Heart left ventricle (tissue), 16 donors: ENCODE measurements around the gene ANXA4. TPM values are rescaled to one million over a fixed set of nuclear protein-coding genes. Genes with fewer than 3 reads are reported as not detected.

Experiments
- ATAC-seq, 4 donors: fragments of 200-7000 bp; cut with Tn5 transposase; one replicate each; pipeline ENCODE4 v1.9.1; 2020 to 2022; ENCODE audit warnings: moderate library complexity in 4 of 4, mild to moderate bottlenecking in 3 of 4, moderate number of reproducible peaks in 1 of 4
- DNase-seq, 5 donors: peaks; one replicate each; pipeline ENCODE4 v3.0.0-alpha.2; 2020
- H3K27ac ChIP-seq, 12 donors: fragments of 200-600 bp; sonication (generic) in 4 of 12; one replicate each; pipeline versions ENCODE4 v1.5.0 to v1.8.0; 2016 to 2022; ENCODE audit warnings: mild to moderate bottlenecking in 2 of 12
- H3K27me3 ChIP-seq, 9 donors: fragments of 200-600 bp; sonication (generic) in 2 of 9; one replicate each; pipeline versions ENCODE4 v1.5.1 to v1.8.0; 2016 to 2022; ENCODE audit warnings: mild to moderate bottlenecking in 3 of 9
- H3K36me3 ChIP-seq, 9 donors: fragments of 200-600 bp; sonication (generic) in 2 of 9; one replicate each; pipeline versions ENCODE4 v1.5.0 to v1.8.0; 2018 to 2022; ENCODE audit warnings: mild to moderate bottlenecking in 2 of 9
- H3K4me1 ChIP-seq, 12 donors: fragments of 200-600 bp; sonication (generic) in 4 of 12; one replicate each; pipeline versions ENCODE4 v1.5.0 to v1.8.0; 2016 to 2022; ENCODE audit warnings: mild to moderate bottlenecking in 3 of 12
- H3K4me3 ChIP-seq, 12 donors: fragments of 200-600 bp; sonication (generic) in 4 of 12; one replicate each; pipeline versions ENCODE4 v1.5.0 to v1.8.0; 2017 to 2022; ENCODE audit warnings: mild to moderate bottlenecking in 9 of 12, moderate library complexity in 4 of 12
- H3K9me3 ChIP-seq, 12 donors: fragments of 200-600 bp; sonication (generic) in 4 of 12; one replicate each; pipeline versions ENCODE4 v1.5.0 to v1.8.0; 2016 to 2022; ENCODE audit warnings: mild to moderate bottlenecking in 1 of 12
- CTCF ChIP-seq, 12 donors: fragments of 200-600 bp; sonication (generic) in 4 of 12; IDR thresholded peaks; one replicate each; pipeline versions ENCODE4 v1.5.0 to v1.8.0; 2018 to 2022; ENCODE audit warnings: antibody characterized with exemption in 12 of 12, mild to moderate bottlenecking in 5 of 12
- POLR2A ChIP-seq, 2 donors: fragments of 450-650 bp; IDR thresholded peaks; one replicate each; pipeline ENCODE4 v1.6.1; 2017; ENCODE audit warnings: antibody characterized with exemption in 2 of 2, mild to moderate bottlenecking in 2 of 2, moderate library complexity in 2 of 2
- WGBS, 4 donors: extraction: QIAGEN DNeasy Blood & Tissue Kit in 2 of 4; methylation state at CpG; one replicate each; pipeline versions ENCODE4 v1.1.5 to v1.1.7; 2013 to 2018; 5-methylcytosine and 5-hydroxymethylcytosine counted together
- intact Hi-C, 10 donors: fragments of 100-400 bp; cut with DNase I; formaldehyde crosslinking; loops; one replicate each; pipeline versions ENCODE4 v1.11.1 to v1.14.2; 2022
- polyA plus RNA-seq, 2 donors: library from polyadenylated mRNA; stranded (reverse); fragments of 200-250 nt; gene quantifications; one replicate each; pipeline ENCODE4 v1.2.3, GENCODE V29; 2013
- total RNA-seq, 9 donors: library from RNA; depleted of rRNA in 2 of 9; stranded (reverse); fragments of >200 nt in 2 of 9; fragmentation: NEBNext Ultra II Directional in 3 of 9; extraction: Animal tissue kit (Norgen Biotek cat#: 25700) in 3 of 9; gene quantifications; one replicate each; pipeline versions ENCODE4 v1.1.0 to v1.2.4, GENCODE V29; 2016 to 2023
- donor health status: ischemic (EF 13 %, LVEDD 7.1; RV severe dilation, severe dysfunction).
- donor health status: healthy with polysubstance abuse.
- donor health status: DM: no; HTN: yes; CAD: no.
- donor health status: DM: no; HTN: no; CAD: no.
- donor health status: ischemic (EF 25% LVEDD 6.9; RV normal size, moderate dysfunction).
- donor health status: ischemic (EF 25% LVEDD 5.7; RV mildly dilated, moderate dysfunction).
- donor health status: healthy.
- donor health status: DM: yes; HTN: yes; CAD: no.
- donor health status: ischemic (EF 35%, LVEDD 5.7; RV mildly dilated, moderate dysfunction).
- donor health status: nonischemic (EF 11% LVEDD 7.7; RV severe dilation, severe dysfunction).
- donor health status: DM: yes; HTN: yes; CAD: no.
- donor health status: PGD.
- donor health status: ischemic (EF 29% LVEDD 5.4; RV normal size, mild dysfunction).
- donor health status: nonischemic (EF 23%, LVEDD 6.1; RV moderate dilation, normal function).

Gene ANXA4
- total and polyA plus RNA-seq, 11 donors = 7.3 to 73.5 (median 18.8) TPM

GRCh38 chr2:69789772-69790600 lies 48.1 kb downstream of the ANXA4 start:
- H3K4me3 ChIP-seq = peak overlapping the region in 6 of 12 donors; percentile 0 to 27 (median 8)
- peak; percentile 15 to 73 (median 42) for ATAC-seq
- WGBS, 4 donors = 55 to 63% (median 61%) methylated on average over 7 of the region's 7 CpGs
- peak overlapping the region; percentile 2 to 86 (median 58) for H3K27ac ChIP-seq
- no peak for DNase-seq
- H3K36me3 ChIP-seq = peaks cover 0 to 26% (median 2%) of the 10 kb centered on the region in 9 donors
- TF ChIP-seq CTCF (IDR thresholded peaks at IDR 0.05) (peak in 1 of 12 donors; percentile 3), POLR2A (IDR thresholded peaks at IDR 0.05) (no peak)
- H3K27me3 ChIP-seq = no peaks in the 10 kb centered on the region
- intact Hi-C loops = loop anchor here in 2 of 10 donors (10.0 kb wide), 1 partner anchor 45 kb away; the partner anchor contains the start of gene ANXA4 (in 2 of the 2)
- peaks cover 0 to 33% (median 17%) of the 10 kb centered on the region in 12 donors for H3K4me1 ChIP-seq
- H3K9me3 ChIP-seq = no peaks in the 10 kb centered on the region

- Histone ChIP-seq H3K36me3 (peaks cover 0 to 25% (median 2%) of the 10 kb centered on the region in 9 donors), H3K4me3 (peak overlapping the region in 4 of 12 donors; percentile 0 to 27 (median 9)), H3K4me1 (peaks cover 0 to 33% (median 17%) of the 10 kb centered on the region in 12 donors), H3K9me3 (no peaks in the 10 kb centered on the region), H3K27ac (peak overlapping the region; percentile 2 to 86 (median 58)), H3K27me3 (no peaks in the 10 kb centered on the region)
- TF ChIP-seq CTCF (IDR thresholded peaks at IDR 0.05) = peak in 1 of 12 donors; percentile 0
- no peak for TF ChIP-seq POLR2A (IDR thresholded peaks at IDR 0.05)
- DNase-seq (no peak), ATAC-seq (no peak)
- 50 to 71% (median 61%) methylated on average over 1 of the region's 1 CpG for WGBS, 4 donors
- intact Hi-C loops = loop anchor here in 2 of 10 donors (10.0 kb wide), 1 partner anchor 46 kb away; the partner anchor contains the start of gene ANXA4 (in 2 of the 2)
Measured at GRCh38 chr2:69790601-69790959, 48.6 kb downstream of the ANXA4 start.

- intact Hi-C loops = loop anchor here in 2 of 10 donors (10.0 kb wide), 1 partner anchor 46 kb away; the partner anchor contains the start of gene ANXA4 (in 2 of the 2)
- Histone ChIP-seq H3K27me3 (no peaks in the 10 kb centered on the region), H3K4me3 (peak overlapping the region in 1 of 12 donors; percentile 0), H3K36me3 (peaks cover 0 to 22% (median 2%) of the 10 kb centered on the region in 9 donors), H3K4me1 (peaks cover 0 to 33% (median 17%) of the 10 kb centered on the region in 12 donors), H3K9me3 (no peaks in the 10 kb centered on the region), H3K27ac (peak overlapping the region in 9 of 12 donors; percentile 2 to 86 (median 68))
- peak in 2 of 5 donors; percentile 33 to 43 for DNase-seq
- peak in 3 of 4 donors; percentile 37 to 62 (median 57) for ATAC-seq
- TF ChIP-seq POLR2A (IDR thresholded peaks at IDR 0.05) (no peak), CTCF (IDR thresholded peaks at IDR 0.05) (no peak)
Measured at GRCh38 chr2:69791045-69791444, 49.1 kb downstream of the ANXA4 start.

GRCh38 chr2:69796174-69796573 lies 54.2 kb downstream of the ANXA4 start:
- DNase-seq (no peak), ATAC-seq (no peak)
- no peaks in the 10 kb centered on the region for H3K9me3 ChIP-seq
- WGBS, 4 donors = 96 to 100% (median 99%) methylated on average over 1 of the region's 1 CpG
- H3K27me3 ChIP-seq = no peaks in the 10 kb centered on the region
- H3K4me3 ChIP-seq = no peak overlapping the region
- TF ChIP-seq POLR2A (IDR thresholded peaks at IDR 0.05) = no peak
- no peak for TF ChIP-seq CTCF (IDR thresholded peaks at IDR 0.05)
- peaks cover 0 to 8% (median 0%) of the 10 kb centered on the region in 9 donors for H3K36me3 ChIP-seq
- intact Hi-C loops = loop anchor here in 2 of 10 donors (10.0 kb wide), 1 partner anchor 51 kb away; the partner anchor contains the start of gene ANXA4 (in 2 of the 2)
- no peak overlapping the region for H3K27ac ChIP-seq
- H3K4me1 ChIP-seq = peaks cover 0 to 37% (median 21%) of the 10 kb centered on the region in 12 donors
